Activated T-helper 1 cell treated with anti-CD3 and anti-CD28 coated beads, Interleukin-12 subunit alpha, Interleukin-12 subunit beta, Interleukin-2, Interleukin-4 antibody, amounts not matched to agents 30 ng/mL and 10 ng/mL and 1 ng/mL, durations not matched to agents 14 hours and 24 hours and 36 hours (primary cell): Measurements from ENCODE around the gene JAML. TPM values are rescaled to one million over a fixed set of nuclear protein-coding genes. Genes with fewer than 3 reads are reported as not detected.

Source experiments
- DNase-seq: peaks from one replicate; pipeline ENCODE4 v3.0.0; 2021; ENCODE audit warnings: low spot score
- H3K27ac Mint-ChIP-seq: one replicate; pipeline ENCODE4 v1.8.0; 2021; ENCODE audit warnings: mild to moderate bottlenecking, mixed read lengths
- H3K27me3 Mint-ChIP-seq: one replicate; pipeline ENCODE4 v1.8.0; 2022; ENCODE audit warnings: mild to moderate bottlenecking, moderate library complexity, mixed read lengths; ENCODE audit not compliant: insufficient read depth
- H3K36me3 Mint-ChIP-seq: one replicate; pipeline ENCODE4 v1.8.0; 2021; ENCODE audit warnings: low read depth, mixed read lengths
- H3K4me1 Mint-ChIP-seq: one replicate; pipeline ENCODE4 v1.8.0; 2021; ENCODE audit warnings: low read depth, mixed read lengths
- H3K4me3 Mint-ChIP-seq: one replicate; pipeline ENCODE4 v1.8.0; 2021; ENCODE audit warnings: mild to moderate bottlenecking, moderate library complexity, mixed read lengths
- H3K9me3 Mint-ChIP-seq: one replicate; pipeline ENCODE4 v1.8.0; 2021; ENCODE audit warnings: mixed read lengths
- intact Hi-C: fragments of 100-400 bp; cut with micrococcal nuclease; formaldehyde crosslinking; loops from one replicate; pipeline ENCODE4 v1.15.1; 2024
- total RNA-seq: library from RNA; stranded (reverse); gene quantifications from 2 replicates; pipeline ENCODE4 v1.2.3, GENCODE V29; 2022

JAML gene
- total RNA-seq, 1 donor from 2014 or later = 264 TPM

- Mint-ChIP-seq H3K27ac (peak overlapping the region; percentile 97), H3K27me3 (no peaks in the 10 kb centered on the region), H3K4me1 (peaks cover 45% of the 10 kb centered on the region), H3K9me3 (no peaks in the 10 kb centered on the region), H3K4me3 (peak overlapping the region; percentile 96), H3K36me3 (peaks cover 25% of the 10 kb centered on the region)
- intact Hi-C loops = loop anchor here (1.0 to 2.0 kb wide), 4 partner anchors 11 to 106 kb away; partner anchors contain the start of gene UBE4A
- DNase-seq = no peak
Measured at GRCh38 chr11:118252688-118253087, 27.9 kb upstream of the JAML start.

- H3K27me3 Mint-ChIP-seq = no peaks in the 10 kb centered on the region
- H3K4me3 Mint-ChIP-seq = peak within 1 kb of the TSS; percentile 96
- peaks cover 51% of the 10 kb centered on the region for H3K4me1 Mint-ChIP-seq
- no peaks in the 10 kb centered on the region for H3K9me3 Mint-ChIP-seq
- H3K36me3 Mint-ChIP-seq = peaks cover 27% of the 10 kb centered on the region
- peak; percentile 71 for DNase-seq
- H3K27ac Mint-ChIP-seq = peak within 1 kb of the TSS; percentile 97
- intact Hi-C loops = loop anchor here (1.0 to 2.0 kb wide), 7 partner anchors 11 to 107 kb away; partner anchors contain the start of genes CD3E and UBE4A
Measured at GRCh38 chr11:118251858-118252652, 27.2 kb upstream of the JAML start, which contains the start of gene MPZL3. Gene MPZL3 (minus strand): TSS chr11:118252365. CDS start chr11:118252294, 71 bp downstream.

GRCh38 chr11:118247041-118247440 lies 22.2 kb upstream of the JAML start:
- intact Hi-C loops = loop anchor here (1.0 kb wide), 2 partner anchors 23 to 45 kb away; no protein-coding TSS in a partner anchor
- peaks cover 34% of the 10 kb centered on the region for H3K36me3 Mint-ChIP-seq
- H3K9me3 Mint-ChIP-seq = no peaks in the 10 kb centered on the region
- peak overlapping the region; percentile 96 for H3K27ac Mint-ChIP-seq
- no peaks in the 10 kb centered on the region for H3K27me3 Mint-ChIP-seq
- no peak for DNase-seq
- peaks cover 81% of the 10 kb centered on the region for H3K4me1 Mint-ChIP-seq
- H3K4me3 Mint-ChIP-seq = peak overlapping the region; percentile 40

- Mint-ChIP-seq H3K36me3 (peaks cover 36% of the 10 kb centered on the region), H3K4me3 (peak overlapping the region; percentile 45), H3K4me1 (peaks cover 89% of the 10 kb centered on the region), H3K27ac (peak overlapping the region; percentile 70), H3K9me3 (no peaks in the 10 kb centered on the region), H3K27me3 (no peaks in the 10 kb centered on the region)
- no peak for DNase-seq
- intact Hi-C loops = no loop called here
Measured at GRCh38 chr11:118245936-118246562, 21.2 kb upstream of the JAML start.

GRCh38 chr11:118243993-118244762 lies 19.4 kb upstream of the JAML start:
- H3K27me3 Mint-ChIP-seq = no peaks in the 10 kb centered on the region
- intact Hi-C loops = loop anchor here (5.0 kb wide), 4 partner anchors 38 to 193 kb away; partner anchors contain the start of gene KMT2A
- H3K9me3 Mint-ChIP-seq = no peaks in the 10 kb centered on the region
- H3K36me3 Mint-ChIP-seq = peaks cover 43% of the 10 kb centered on the region
- H3K4me1 Mint-ChIP-seq = peaks cover 90% of the 10 kb centered on the region
- DNase-seq = no peak
- peak overlapping the region; percentile 20 for H3K4me3 Mint-ChIP-seq
- peak overlapping the region; percentile 90 for H3K27ac Mint-ChIP-seq

GRCh38 chr11:118243161-118243560 lies 18.4 kb upstream of the JAML start:
- Mint-ChIP-seq H3K9me3 (no peaks in the 10 kb centered on the region), H3K36me3 (peaks cover 53% of the 10 kb centered on the region), H3K4me1 (peaks cover 94% of the 10 kb centered on the region), H3K27ac (peak overlapping the region; percentile 90), H3K4me3 (peak overlapping the region; percentile 61), H3K27me3 (no peaks in the 10 kb centered on the region)
- no peak for DNase-seq
- intact Hi-C loops = loop anchor here (5.0 kb wide), 4 partner anchors 39 to 194 kb away; partner anchors contain the start of gene KMT2A

- no peaks in the 10 kb centered on the region for H3K9me3 Mint-ChIP-seq
- H3K4me3 Mint-ChIP-seq = peak overlapping the region; percentile 83
- intact Hi-C loops = loop anchor here (1.0 to 5.0 kb wide), 11 partner anchors 9 to 196 kb away; partner anchors contain the start of genes JAML and KMT2A
- peaks cover 53% of the 10 kb centered on the region for H3K36me3 Mint-ChIP-seq
- DNase-seq = no peak
- H3K27ac Mint-ChIP-seq = peak overlapping the region; percentile 99
- peaks cover 88% of the 10 kb centered on the region for H3K4me1 Mint-ChIP-seq
- H3K27me3 Mint-ChIP-seq = no peaks in the 10 kb centered on the region
Measured at GRCh38 chr11:118241764-118242098, 16.9 kb upstream of the JAML start.

- H3K4me1 Mint-ChIP-seq = peaks cover 89% of the 10 kb centered on the region
- peak; percentile 66 for DNase-seq
- H3K4me3 Mint-ChIP-seq = peak overlapping the region; percentile 83
- H3K27ac Mint-ChIP-seq = peak overlapping the region; percentile 99
- H3K27me3 Mint-ChIP-seq = no peaks in the 10 kb centered on the region
- H3K36me3 Mint-ChIP-seq = peaks cover 57% of the 10 kb centered on the region
- H3K9me3 Mint-ChIP-seq = no peaks in the 10 kb centered on the region
- intact Hi-C loops = loop anchor here (1.0 to 5.0 kb wide), 11 partner anchors 9 to 196 kb away; partner anchors contain the start of genes JAML and KMT2A
Measured at GRCh38 chr11:118240999-118241763, 16.4 kb upstream of the JAML start.

- Mint-ChIP-seq H3K4me3 (peak overlapping the region; percentile 83), H3K36me3 (peaks cover 60% of the 10 kb centered on the region), H3K27me3 (no peaks in the 10 kb centered on the region), H3K9me3 (no peaks in the 10 kb centered on the region), H3K27ac (peak overlapping the region; percentile 99), H3K4me1 (peaks cover 87% of the 10 kb centered on the region)
- intact Hi-C loops = loop anchor here (5.0 kb wide), 4 partner anchors 43 to 198 kb away; partner anchors contain the start of gene KMT2A
- no peak for DNase-seq
Measured at GRCh38 chr11:118239509-118240205, 14.8 kb upstream of the JAML start.

GRCh38 chr11:118238929-118239328 lies 14.1 kb upstream of the JAML start:
- Mint-ChIP-seq H3K27me3 (no peaks in the 10 kb centered on the region), H3K4me3 (peak overlapping the region; percentile 83), H3K4me1 (peaks cover 79% of the 10 kb centered on the region), H3K27ac (peak overlapping the region; percentile 76), H3K9me3 (no peaks in the 10 kb centered on the region), H3K36me3 (peaks cover 60% of the 10 kb centered on the region)
- intact Hi-C loops = no loop called here
- no peak for DNase-seq

GRCh38 chr11:118238421-118238820 lies 13.6 kb upstream of the JAML start:
- Mint-ChIP-seq H3K27ac (peak overlapping the region; percentile 76), H3K4me3 (peak overlapping the region; percentile 83), H3K27me3 (no peaks in the 10 kb centered on the region), H3K4me1 (peaks cover 74% of the 10 kb centered on the region), H3K9me3 (no peaks in the 10 kb centered on the region), H3K36me3 (peaks cover 61% of the 10 kb centered on the region)
- intact Hi-C loops = no loop called here
- no peak for DNase-seq
